ENCODE measurements around the gene CACNA1D. TPM values are rescaled to one million over a fixed set of nuclear protein-coding genes. Genes with fewer than 3 reads are reported as not detected.
"Not testable (repeated sequence)": the region's sequence is repeated elsewhere in the genome, so short reads cannot be mapped to it uniquely, and the experiment has no call there.

Gene CACNA1D
- total RNA-seq, 1 donor from 2014 or later = 0.95 TPM

DNA sequence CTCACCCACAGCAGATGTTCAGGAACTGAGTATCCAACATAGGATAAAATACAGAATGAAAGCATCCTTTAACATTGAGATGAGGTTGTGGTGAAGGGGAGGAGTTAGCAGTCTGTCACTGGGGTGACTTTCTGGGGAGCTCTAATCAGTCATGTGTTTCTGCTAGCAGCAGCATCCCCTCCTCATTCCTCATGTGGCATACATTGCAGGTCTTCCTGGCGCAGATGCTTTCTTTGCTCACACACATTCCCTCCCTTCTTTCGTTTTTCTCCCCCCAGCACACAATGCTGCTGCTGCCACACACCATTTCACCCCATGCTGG is 135.0 kb downstream of the CACNA1D start:
- Mint-ChIP-seq H3K4me1 (ENCODE audit: low read depth) (no peaks in the 10 kb centered on the region), H3K9me3 (ENCODE audit: low read depth) (peaks cover 12% of the 10 kb centered on the region), H3K4me3 (ENCODE audit: unreplicated experiment) (no peak overlapping the region), H3K27me3 (ENCODE audit: low read depth) (peaks cover 31% of the 10 kb centered on the region), H3K27ac (ENCODE audit: unreplicated experiment) (no peak overlapping the region), H3K36me3 (ENCODE audit: low read depth) (no peaks in the 10 kb centered on the region)
- no peak for DNase-seq (ENCODE audit: low spot score)
- TF ChIP-seq CTCF (IDR thresholded peaks at IDR 0.05) = no peak

GRCh38 chr3:53630547-53630946 is 136.1 kb downstream of the CACNA1D start:
- H3K4me1 Mint-ChIP-seq (ENCODE audit: low read depth) = no peaks in the 10 kb centered on the region
- no peak overlapping the region for H3K4me3 Mint-ChIP-seq (ENCODE audit: unreplicated experiment)
- peaks cover 12% of the 10 kb centered on the region for H3K9me3 Mint-ChIP-seq (ENCODE audit: low read depth)
- H3K27ac Mint-ChIP-seq (ENCODE audit: unreplicated experiment) = no peak overlapping the region
- no peak for TF ChIP-seq CTCF (IDR thresholded peaks at IDR 0.05)
- DNase-seq (ENCODE audit: low spot score) = no peak
- H3K27me3 Mint-ChIP-seq (ENCODE audit: low read depth) = peaks cover 29% of the 10 kb centered on the region
- H3K36me3 Mint-ChIP-seq (ENCODE audit: low read depth) = no peaks in the 10 kb centered on the region

DNA sequence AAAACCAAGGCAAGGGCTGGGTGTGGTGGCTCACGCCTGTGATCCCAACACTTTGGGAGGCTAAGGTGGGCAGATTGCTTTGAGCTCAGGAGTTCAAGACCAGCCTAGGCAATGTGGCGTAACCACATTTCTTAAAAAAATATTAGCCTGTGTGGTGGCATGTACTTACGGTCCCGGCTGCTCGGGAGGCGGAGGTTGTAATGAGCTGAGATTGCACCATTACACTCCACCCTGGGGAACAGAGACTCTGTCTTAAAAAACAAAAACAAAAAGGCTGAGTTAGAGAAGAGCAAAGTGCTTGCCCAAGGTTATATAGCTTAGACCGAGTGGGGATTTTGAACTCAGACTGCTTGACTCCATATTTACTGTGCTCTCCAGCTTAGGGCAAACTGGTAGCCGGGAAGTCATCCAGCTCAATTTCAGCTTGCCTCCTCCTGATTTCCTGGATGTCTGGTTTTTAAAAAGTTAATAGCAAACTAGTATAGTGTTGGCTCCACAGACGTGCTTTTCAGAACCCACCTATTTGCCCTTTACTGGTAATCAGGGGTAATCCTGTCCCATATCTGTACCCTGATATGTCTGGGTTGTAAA is 138.9 kb downstream of the CACNA1D start:
- TF ChIP-seq CTCF (IDR thresholded peaks at IDR 0.05) = no peak
- peaks cover 12% of the 10 kb centered on the region for H3K9me3 Mint-ChIP-seq (ENCODE audit: low read depth)
- no peak overlapping the region for H3K4me3 Mint-ChIP-seq (ENCODE audit: unreplicated experiment)
- DNase-seq (ENCODE audit: low spot score) = no peak
- no peaks in the 10 kb centered on the region for H3K4me1 Mint-ChIP-seq (ENCODE audit: low read depth)
- H3K27me3 Mint-ChIP-seq (ENCODE audit: low read depth) = peaks cover 16% of the 10 kb centered on the region
- H3K36me3 Mint-ChIP-seq (ENCODE audit: low read depth) = no peaks in the 10 kb centered on the region
- no peak overlapping the region for H3K27ac Mint-ChIP-seq (ENCODE audit: unreplicated experiment)

DNA sequence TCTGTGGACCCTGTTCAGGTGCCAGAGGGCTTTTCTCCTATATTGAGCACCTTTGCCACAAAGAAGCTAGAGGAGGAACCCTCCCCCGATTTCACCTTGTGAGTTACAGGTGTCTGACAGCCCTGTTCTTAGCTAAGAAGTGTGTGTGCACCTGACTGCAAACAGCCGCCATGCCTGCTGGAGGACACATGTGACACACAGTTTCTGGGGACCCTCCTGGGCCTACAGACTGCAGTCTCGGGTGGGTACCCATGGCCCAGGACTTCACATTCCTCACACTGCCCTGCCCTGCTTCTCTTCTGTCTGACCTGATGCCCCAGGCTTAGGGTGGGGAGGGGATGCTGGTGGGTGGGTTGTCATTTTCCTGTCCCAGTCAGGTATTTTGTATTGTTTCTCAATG is 140.6 kb downstream of the CACNA1D start:
- no peaks in the 10 kb centered on the region for H3K4me1 Mint-ChIP-seq (ENCODE audit: low read depth)
- no peaks in the 10 kb centered on the region for H3K36me3 Mint-ChIP-seq (ENCODE audit: low read depth)
- no peak overlapping the region for H3K4me3 Mint-ChIP-seq (ENCODE audit: unreplicated experiment)
- H3K27ac Mint-ChIP-seq (ENCODE audit: unreplicated experiment) = no peak overlapping the region
- no peak for DNase-seq (ENCODE audit: low spot score)
- H3K9me3 Mint-ChIP-seq (ENCODE audit: low read depth) = peaks cover 12% of the 10 kb centered on the region
- no peak for TF ChIP-seq CTCF (IDR thresholded peaks at IDR 0.05)
- H3K27me3 Mint-ChIP-seq (ENCODE audit: low read depth) = peaks cover 13% of the 10 kb centered on the region

DNA sequence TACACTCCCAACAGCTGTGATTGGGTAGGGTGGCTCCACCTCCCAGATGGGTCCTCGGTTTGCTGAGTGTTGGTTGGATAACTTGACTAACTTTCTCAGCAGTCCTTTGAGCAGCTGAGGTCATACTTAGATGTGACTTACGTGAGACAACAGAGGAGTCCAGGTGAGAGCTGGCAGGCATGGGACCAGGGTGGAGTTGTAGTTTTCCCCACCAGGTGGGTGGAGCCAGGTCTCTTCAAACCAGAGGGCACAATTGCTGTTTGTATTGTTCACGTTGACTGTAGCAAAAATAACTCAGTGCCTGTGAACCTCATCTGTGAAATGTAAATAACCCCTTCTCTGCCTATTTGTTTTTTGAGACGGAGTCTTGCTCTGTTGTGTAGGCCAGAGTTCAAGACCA is 144.4 kb downstream of the CACNA1D start:
- not testable (repeated sequence) for H3K9me3 Mint-ChIP-seq (ENCODE audit: low read depth); H3K27ac Mint-ChIP-seq (ENCODE audit: unreplicated experiment); H3K4me1 Mint-ChIP-seq (ENCODE audit: low read depth); DNase-seq (ENCODE audit: low spot score); H3K36me3 Mint-ChIP-seq (ENCODE audit: low read depth); H3K4me3 Mint-ChIP-seq (ENCODE audit: unreplicated experiment)
- peaks cover 20% of the 10 kb centered on the region for H3K27me3 Mint-ChIP-seq (ENCODE audit: low read depth)

DNA sequence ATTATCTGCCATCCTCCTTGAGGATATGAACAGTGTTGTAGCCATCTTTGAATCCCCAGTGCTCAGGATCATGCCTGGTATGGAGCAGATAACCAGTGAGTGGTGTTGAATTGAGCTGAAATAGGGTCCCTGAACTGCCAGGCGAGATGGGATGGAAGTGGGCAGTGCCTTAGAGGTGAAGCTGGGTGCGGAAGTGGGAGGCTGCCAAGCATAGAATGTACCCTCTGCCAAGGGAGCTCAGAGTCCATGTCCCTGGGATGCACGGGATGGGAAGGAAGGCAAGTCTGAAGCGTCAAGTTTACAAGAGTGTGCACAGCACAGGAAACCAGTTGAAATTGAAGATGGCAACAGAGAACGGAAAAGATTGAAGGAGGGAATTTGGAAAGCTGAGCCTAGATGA is 147.0 kb downstream of the CACNA1D start:
- Mint-ChIP-seq H3K27ac (ENCODE audit: unreplicated experiment) (no peak overlapping the region), H3K27me3 (ENCODE audit: low read depth) (peaks cover 14% of the 10 kb centered on the region), H3K4me3 (ENCODE audit: unreplicated experiment) (no peak overlapping the region), H3K9me3 (ENCODE audit: low read depth) (no peaks in the 10 kb centered on the region), H3K36me3 (ENCODE audit: low read depth) (no peaks in the 10 kb centered on the region), H3K4me1 (ENCODE audit: low read depth) (no peaks in the 10 kb centered on the region)
- no peak for DNase-seq (ENCODE audit: low spot score)
- no peak for TF ChIP-seq CTCF (IDR thresholded peaks at IDR 0.05)
